ENCODE results near the gene BNIP5.
"Not testable (repeated sequence)": the region's sequence is repeated elsewhere in the genome, so short reads cannot be mapped to it uniquely, and the experiment has no call there.

BNIP5 gene

DNA sequence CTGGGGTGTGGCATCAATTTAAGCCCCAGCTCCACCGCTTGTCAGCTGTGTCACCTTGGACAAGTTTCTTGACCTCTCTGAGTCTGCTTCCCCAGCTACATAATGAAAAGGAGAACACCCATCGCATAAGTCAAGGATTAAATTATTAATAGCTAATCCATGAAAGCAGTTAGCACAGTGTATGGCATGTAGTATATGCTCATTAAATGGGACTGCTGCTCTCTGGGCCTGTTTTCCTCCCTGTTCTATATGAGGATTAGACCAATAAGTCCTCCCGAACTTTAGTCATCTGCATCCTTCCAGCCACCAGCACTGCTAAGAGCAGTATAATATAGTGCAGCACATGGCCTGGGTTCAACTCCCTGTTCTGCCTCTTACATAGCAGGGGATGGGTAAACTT lies 31.1 kb upstream of the BNIP5 start:
- DNase-seq (ENCODE audit: low read depth) = no peak

- no peak for DNase-seq (ENCODE audit: low read depth)
These were observed 28.2 kb upstream of the BNIP5 start for GRCh38 chr6:36364669-36365479.

GRCh38 chr6:36364061-36364635 lies 27.5 kb upstream of the BNIP5 start:
- not testable (repeated sequence) for DNase-seq (ENCODE audit: low read depth)

- DNase-seq (ENCODE audit: low read depth) = not testable (repeated sequence)
These were observed 26.7 kb upstream of the BNIP5 start for GRCh38 chr6:36363371-36363752.

- no peak for DNase-seq (ENCODE audit: low read depth)
These were observed 26.1 kb upstream of the BNIP5 start for GRCh38 chr6:36362551-36363370.

DNA sequence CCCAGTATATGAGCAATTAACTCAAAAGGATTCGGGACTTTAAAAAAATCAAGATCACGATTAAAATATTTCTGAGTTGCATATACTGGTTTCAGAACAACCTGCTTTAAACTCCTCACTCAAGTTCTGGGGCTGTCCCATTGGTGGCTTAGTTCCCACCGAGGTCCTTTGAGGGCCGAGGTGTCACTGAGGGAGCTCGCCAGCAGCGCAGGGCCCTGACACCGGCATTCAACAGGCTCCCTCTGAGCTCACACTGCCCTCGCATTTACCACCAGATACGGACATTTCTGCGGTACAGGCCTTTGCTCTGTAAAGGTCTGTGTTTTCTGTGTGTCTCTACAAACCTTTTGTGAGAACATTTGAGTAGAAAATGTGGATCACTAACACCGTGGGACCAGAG lies 24.4 kb upstream of the BNIP5 start:
- no peak for DNase-seq (ENCODE audit: low read depth)

- DNase-seq (ENCODE audit: low read depth) = no peak
These were observed 23.8 kb upstream of the BNIP5 start for GRCh38 chr6:36360241-36361054.

- DNase-seq (ENCODE audit: low read depth) = no peak
These were observed 21.7 kb upstream of the BNIP5 start for GRCh38 chr6:36358226-36358915.

DNA sequence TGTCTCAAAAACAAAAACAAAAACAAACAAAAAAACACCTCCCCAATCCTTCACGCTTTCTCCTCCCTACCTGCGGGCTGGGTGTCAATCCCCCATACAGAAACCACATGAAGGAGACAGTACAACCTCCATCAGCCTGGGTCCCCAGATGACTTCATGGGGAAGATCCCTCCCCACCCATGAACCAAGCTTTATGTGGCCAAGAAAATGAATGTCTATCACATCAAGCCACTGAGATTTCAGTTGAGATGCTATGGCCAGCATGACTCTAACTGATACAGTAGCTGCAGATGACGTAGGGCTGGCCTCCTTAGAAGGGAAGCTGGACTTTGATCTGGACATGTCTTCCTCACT lies 21.2 kb upstream of the BNIP5 start:
- DNase-seq (ENCODE audit: low read depth) = no peak

DNA sequence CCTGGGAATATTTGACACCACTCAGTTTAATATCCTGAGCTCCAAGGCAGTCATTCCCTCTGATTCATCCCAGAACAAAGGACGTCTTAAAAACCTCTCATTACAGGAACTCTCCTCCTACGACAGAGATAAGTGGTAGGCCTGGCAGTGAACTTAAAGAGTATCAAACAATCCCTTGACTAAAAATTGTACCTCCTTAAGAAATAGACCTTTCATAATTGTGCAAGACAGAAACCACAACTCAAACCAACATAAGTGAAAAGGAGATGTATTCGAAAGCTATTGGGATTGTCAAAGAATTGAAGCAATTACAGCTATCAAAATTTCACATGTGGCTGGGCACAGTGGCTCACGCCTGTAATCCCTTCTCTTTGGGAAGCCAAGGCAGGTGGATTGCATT lies 19.1 kb upstream of the BNIP5 start:
- no peak for DNase-seq (ENCODE audit: low read depth)

- no peak for DNase-seq (ENCODE audit: low read depth)
These were observed 16.8 kb upstream of the BNIP5 start for GRCh38 chr6:36353411-36353915.

- no peak for DNase-seq (ENCODE audit: low read depth)
These were observed 15.9 kb upstream of the BNIP5 start for GRCh38 chr6:36352477-36353157.

DNA sequence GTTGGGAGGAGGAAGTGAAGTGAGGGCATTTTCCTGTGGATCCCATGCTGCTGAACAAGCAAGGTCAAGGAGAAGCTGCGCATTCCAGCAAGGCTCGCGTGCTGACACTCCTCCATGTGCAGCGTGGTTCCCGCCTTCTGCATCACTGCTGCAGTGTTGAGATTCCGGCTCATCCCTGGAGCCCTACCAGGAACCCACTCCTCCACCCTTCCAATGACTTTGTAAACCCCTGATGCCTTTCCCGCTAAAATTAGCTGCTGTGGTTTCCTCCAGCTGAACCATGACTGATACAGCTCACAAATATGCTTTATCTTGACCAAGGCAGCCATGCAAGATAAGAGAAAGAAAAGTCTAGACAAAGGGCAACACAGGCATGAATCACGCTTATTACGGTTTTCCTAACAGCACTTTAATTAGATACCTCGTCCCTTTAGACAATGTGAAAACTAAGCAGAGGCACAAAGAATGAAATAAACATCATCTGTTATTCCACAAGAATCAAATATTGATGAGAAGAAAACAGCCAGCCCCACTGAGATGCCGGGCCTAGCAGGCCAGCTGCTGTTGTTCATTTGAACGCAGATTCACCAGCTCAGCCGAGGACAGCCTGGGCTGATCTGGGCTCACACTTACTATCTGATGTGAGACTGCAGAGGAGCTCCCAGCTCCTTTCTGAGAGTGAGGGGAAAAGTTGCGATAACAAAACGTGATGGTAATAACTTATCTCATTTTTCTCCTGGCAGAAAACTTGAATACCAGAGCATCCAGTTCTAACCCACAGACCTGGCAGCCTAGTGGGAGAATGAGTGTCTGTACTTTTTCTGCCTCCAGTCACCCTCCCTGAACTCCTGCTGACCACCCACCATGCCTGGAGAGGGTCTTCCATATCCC lies 14.2 kb upstream of the BNIP5 start:
- peak; percentile 70 for DNase-seq (ENCODE audit: low read depth)

- DNase-seq (ENCODE audit: low read depth) = no peak
These were observed 13.4 kb upstream of the BNIP5 start for GRCh38 chr6:36350082-36350481.

DNA sequence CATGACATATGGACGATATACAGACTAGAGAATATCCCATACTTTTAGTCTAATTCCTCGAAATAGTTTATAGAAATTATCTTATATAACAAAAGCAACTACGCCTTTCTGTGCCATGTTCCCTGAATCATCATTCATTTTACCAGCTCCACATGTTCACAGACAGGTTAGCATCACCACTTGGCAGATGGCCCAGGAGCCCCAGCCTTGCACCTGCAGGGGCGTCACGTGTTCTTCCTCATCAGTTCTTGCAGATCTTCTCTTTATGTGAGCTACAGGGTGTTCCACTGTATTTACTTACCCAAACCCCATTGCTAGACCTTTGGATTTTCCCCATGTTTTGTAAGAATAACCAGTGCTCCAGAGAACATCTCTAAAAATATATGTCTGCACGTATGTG lies 12.6 kb upstream of the BNIP5 start:
- no peak for DNase-seq (ENCODE audit: low read depth)

DNA sequence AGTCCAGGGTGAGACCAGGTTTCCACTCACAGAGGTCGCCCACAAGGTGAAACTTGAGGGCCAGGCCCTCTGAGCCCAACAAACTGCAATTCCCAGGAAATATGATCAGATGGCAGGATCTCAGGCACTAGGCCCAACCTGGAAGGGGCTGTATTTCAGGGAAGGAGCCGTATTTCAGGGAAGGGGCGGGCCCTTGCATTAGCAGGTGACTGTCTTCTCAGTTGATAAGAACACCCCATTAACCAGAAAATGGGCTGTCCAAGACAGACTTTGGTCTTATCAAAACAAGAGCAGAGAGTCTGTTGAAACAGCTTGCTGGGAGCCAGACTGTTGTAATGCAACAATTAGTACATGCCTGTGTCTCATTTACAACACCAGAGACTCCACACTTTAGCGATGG lies 10.9 kb upstream of the BNIP5 start:
- DNase-seq (ENCODE audit: low read depth) = no peak

GRCh38 chr6:36346486-36347273 lies 10.0 kb upstream of the BNIP5 start:
- no peak for DNase-seq (ENCODE audit: low read depth)

- no peak for DNase-seq (ENCODE audit: low read depth)
These were observed 9.2 kb upstream of the BNIP5 start for GRCh38 chr6:36345681-36346466.
